ENCODE results near the gene WDR83.

DNA sequence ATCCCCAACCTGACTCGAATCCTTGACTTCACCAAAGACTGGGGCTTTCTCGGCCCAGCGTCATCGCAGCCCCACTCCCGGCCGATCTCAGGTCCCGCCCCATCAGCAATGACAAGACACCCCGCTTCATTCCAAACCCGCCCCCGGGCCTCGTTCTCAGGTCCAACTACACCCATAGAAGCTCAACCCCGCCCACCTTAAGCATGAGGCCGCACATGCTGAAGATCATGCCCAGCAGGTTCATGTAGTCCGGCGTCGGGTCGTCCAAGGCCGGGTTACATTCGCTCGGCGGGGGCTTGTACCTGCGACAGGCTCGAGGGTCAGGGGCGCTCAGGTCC lies 2.3 kb downstream of the WDR83 start:
- no peak for TF ChIP-seq CTCF (IDR thresholded peaks at IDR 0.05)
- no peak for TF ChIP-seq POLR2A (IDR thresholded peaks at IDR 0.05)

All from uterus (tissue), 2 donors.